ENCODE data around the gene SPEF1. TPM values are rescaled to one million over a fixed set of nuclear protein-coding genes. Genes with fewer than 3 reads are reported as not detected.

Gene SPEF1
- total RNA-seq, 1 donor = under 0.01 TPM

DNA sequence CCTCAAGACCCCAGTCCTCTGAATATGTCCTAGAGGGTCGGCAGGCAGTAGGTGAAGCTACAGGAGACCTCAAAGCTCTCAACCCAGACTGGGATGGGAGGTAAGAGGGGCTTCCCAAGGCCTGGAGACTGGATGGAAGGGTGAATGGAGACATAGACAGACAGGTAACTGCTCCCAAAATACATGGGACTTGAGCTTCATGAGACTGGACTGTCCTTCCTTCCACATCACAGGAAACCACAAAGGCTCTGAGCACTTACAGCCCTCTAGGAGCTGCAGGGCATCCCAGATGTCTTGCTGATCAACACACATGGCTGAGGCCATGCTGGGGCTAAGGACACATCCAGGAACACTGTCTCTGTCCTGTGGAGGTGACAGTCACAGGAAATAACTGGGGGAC, 37.2 kb downstream of the SPEF1 start:
- no peaks in the 10 kb centered on the region for H3K4me1 ChIP-seq (ENCODE audit: insufficient read depth, low read length)
- no peak overlapping the region for H3K27ac ChIP-seq (ENCODE audit: low read depth, low read length)
- TF ChIP-seq CTCF (IDR thresholded peaks at IDR 0.05; ENCODE audit: extremely low read depth, low read depth, low read length) = no peak
- no peak overlapping the region for H2AFZ ChIP-seq (ENCODE audit: low read length)
- H3K79me2 ChIP-seq (ENCODE audit: insufficient read depth, low read length) = no peaks in the 10 kb centered on the region
- no peak overlapping the region for H3K4me2 ChIP-seq (ENCODE audit: insufficient read depth, low read length)
- H3K9me3 ChIP-seq (ENCODE audit: low read depth, low read length) = no peaks in the 10 kb centered on the region
- H3K27me3 ChIP-seq (ENCODE audit: insufficient read depth, low read length) = peaks cover 3% of the 10 kb centered on the region
- DNase-seq (ENCODE audit: insufficient read length, low spot score, missing footprints) = peak; percentile 62
- H4K20me1 ChIP-seq (ENCODE audit: insufficient read depth, low read length) = no peaks in the 10 kb centered on the region
- no peaks in the 10 kb centered on the region for H3K36me3 ChIP-seq (ENCODE audit: insufficient read depth, low read length)
- H3K4me3 ChIP-seq (ENCODE audit: insufficient read depth, low read length) = no peak overlapping the region

DNA sequence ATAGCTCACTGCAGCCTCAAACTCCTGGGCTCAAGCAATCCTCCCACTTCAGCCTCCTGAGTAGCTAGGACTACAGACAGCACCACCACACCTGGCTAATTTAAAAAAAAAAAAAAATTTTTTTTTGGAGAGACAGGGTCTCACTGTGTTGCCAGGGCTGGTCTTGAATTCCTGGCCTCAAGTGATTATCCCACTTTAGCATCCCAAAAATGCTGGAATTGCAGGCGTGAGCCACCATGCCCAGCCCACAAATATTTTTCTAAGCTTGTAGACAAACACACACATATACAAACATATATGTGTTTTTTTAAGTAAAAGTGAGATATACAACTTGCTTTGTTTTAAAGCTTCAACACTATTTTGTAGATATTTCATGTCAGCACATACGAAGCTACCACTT, 38.0 kb downstream of the SPEF1 start:
- H3K4me1 ChIP-seq (ENCODE audit: insufficient read depth, low read length) = no peaks in the 10 kb centered on the region
- no peak overlapping the region for H2AFZ ChIP-seq (ENCODE audit: low read length)
- DNase-seq (ENCODE audit: insufficient read length, low spot score, missing footprints) = no peak
- no peaks in the 10 kb centered on the region for H3K9me3 ChIP-seq (ENCODE audit: low read depth, low read length)
- H3K27me3 ChIP-seq (ENCODE audit: insufficient read depth, low read length) = peaks cover 9% of the 10 kb centered on the region
- no peak overlapping the region for H3K4me3 ChIP-seq (ENCODE audit: insufficient read depth, low read length)
- H3K36me3 ChIP-seq (ENCODE audit: insufficient read depth, low read length) = no peaks in the 10 kb centered on the region
- no peak for TF ChIP-seq CTCF (IDR thresholded peaks at IDR 0.05; ENCODE audit: extremely low read depth, low read depth, low read length)
- no peaks in the 10 kb centered on the region for H3K79me2 ChIP-seq (ENCODE audit: insufficient read depth, low read length)
- no peak overlapping the region for H3K4me2 ChIP-seq (ENCODE audit: insufficient read depth, low read length)
- H4K20me1 ChIP-seq (ENCODE audit: insufficient read depth, low read length) = no peaks in the 10 kb centered on the region
- H3K27ac ChIP-seq (ENCODE audit: low read depth, low read length) = no peak overlapping the region

DNA sequence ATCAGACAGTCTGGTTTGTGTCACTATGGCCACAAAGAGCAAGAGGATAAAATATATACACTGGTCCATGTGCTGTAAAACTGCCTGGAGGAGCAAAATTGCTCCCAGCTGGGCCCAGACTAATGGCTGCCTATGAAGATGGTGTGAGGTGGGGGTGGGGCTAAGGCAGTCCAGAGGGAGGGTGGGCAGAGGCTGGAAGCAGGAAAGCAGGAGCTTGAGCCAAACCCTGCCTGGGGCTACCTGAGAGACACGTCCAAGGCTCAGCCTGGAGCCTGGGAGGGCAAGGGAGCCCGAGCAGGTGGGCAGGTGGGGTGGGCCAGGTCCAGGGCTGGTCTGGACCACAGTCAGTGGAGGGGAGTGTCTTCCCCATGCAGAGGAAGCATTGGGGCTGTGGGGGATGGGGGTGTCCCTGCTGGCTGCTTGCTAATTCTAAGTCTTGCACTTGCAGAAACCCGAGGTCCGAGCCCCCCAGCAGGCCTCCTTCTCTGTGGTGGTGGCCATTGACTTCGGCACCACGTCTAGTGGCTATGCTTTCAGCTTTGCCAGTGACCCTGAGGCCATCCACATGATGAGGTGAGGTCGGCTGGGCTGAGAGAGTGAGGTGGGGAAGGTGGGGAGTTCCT, 39.3 kb downstream of the SPEF1 start:
- no peaks in the 10 kb centered on the region for H3K36me3 ChIP-seq (ENCODE audit: insufficient read depth, low read length)
- no peak overlapping the region for H3K27ac ChIP-seq (ENCODE audit: low read depth, low read length)
- TF ChIP-seq CTCF (IDR thresholded peaks at IDR 0.05; ENCODE audit: extremely low read depth, low read depth, low read length) = no peak
- no peaks in the 10 kb centered on the region for H3K4me1 ChIP-seq (ENCODE audit: insufficient read depth, low read length)
- H3K79me2 ChIP-seq (ENCODE audit: insufficient read depth, low read length) = no peaks in the 10 kb centered on the region
- peaks cover 11% of the 10 kb centered on the region for H3K27me3 ChIP-seq (ENCODE audit: insufficient read depth, low read length)
- H2AFZ ChIP-seq (ENCODE audit: low read length) = no peak overlapping the region
- DNase-seq (ENCODE audit: insufficient read length, low spot score, missing footprints) = peak; percentile 82
- H3K9me3 ChIP-seq (ENCODE audit: low read depth, low read length) = no peaks in the 10 kb centered on the region
- H3K4me2 ChIP-seq (ENCODE audit: insufficient read depth, low read length) = no peak overlapping the region
- no peak overlapping the region for H3K4me3 ChIP-seq (ENCODE audit: insufficient read depth, low read length)
- H4K20me1 ChIP-seq (ENCODE audit: insufficient read depth, low read length) = no peaks in the 10 kb centered on the region

DNA sequence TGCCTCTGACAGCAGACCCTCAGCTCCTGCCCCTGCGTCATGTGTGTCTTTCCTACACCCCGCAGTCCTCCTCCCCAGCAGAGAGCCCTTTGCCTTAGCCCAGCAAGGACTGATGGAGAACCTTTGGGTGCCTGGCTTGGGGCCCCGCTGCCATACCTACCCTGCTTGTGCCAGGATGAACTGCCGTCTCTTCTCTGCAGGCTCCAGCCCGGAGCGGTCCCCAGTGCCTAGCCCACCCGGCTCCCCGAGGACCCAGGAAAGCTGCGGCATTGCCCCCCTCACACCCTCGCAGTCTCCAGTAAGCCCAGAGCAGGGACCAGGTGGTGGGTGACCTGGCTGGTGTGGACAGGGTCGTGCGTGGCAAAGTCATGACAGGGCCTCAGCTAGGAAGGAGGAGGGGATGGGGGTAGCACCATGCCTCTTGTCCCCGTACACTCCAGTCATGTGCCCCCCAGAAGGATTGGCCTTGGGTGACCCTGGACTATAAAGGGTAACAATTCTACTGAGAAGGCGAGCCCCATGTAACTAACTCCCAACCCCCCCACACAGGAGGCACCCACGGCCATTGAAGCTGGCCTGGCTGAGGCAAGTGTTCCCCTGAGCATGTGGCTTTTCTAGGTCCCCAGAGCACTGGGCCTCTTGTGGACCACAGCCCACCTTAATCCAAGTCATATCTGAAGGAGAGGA, 40.5 kb downstream of the SPEF1 start:
- Histone ChIP-seq H3K27ac (ENCODE audit: low read depth, low read length) (no peak overlapping the region), H3K4me1 (ENCODE audit: insufficient read depth, low read length) (no peaks in the 10 kb centered on the region), H4K20me1 (ENCODE audit: insufficient read depth, low read length) (no peaks in the 10 kb centered on the region), H2AFZ (ENCODE audit: low read length) (no peak overlapping the region), H3K4me2 (ENCODE audit: insufficient read depth, low read length) (no peak overlapping the region), H3K79me2 (ENCODE audit: insufficient read depth, low read length) (no peaks in the 10 kb centered on the region), H3K9me3 (ENCODE audit: low read depth, low read length) (no peaks in the 10 kb centered on the region), H3K27me3 (ENCODE audit: insufficient read depth, low read length) (peaks cover 11% of the 10 kb centered on the region), H3K36me3 (ENCODE audit: insufficient read depth, low read length) (no peaks in the 10 kb centered on the region), H3K4me3 (ENCODE audit: insufficient read depth, low read length) (no peak overlapping the region)
- TF ChIP-seq CTCF (IDR thresholded peaks at IDR 0.05; ENCODE audit: extremely low read depth, low read depth, low read length) = no peak
- DNase-seq (ENCODE audit: insufficient read length, low spot score, missing footprints) = peak; percentile 74
